ENCODE measurements around the gene MTHFR. TPM values are rescaled to one million over a fixed set of nuclear protein-coding genes. Genes with fewer than 3 reads are reported as not detected.

The MTHFR gene
- total RNA-seq, 1 donor = 32.6 TPM

DNA sequence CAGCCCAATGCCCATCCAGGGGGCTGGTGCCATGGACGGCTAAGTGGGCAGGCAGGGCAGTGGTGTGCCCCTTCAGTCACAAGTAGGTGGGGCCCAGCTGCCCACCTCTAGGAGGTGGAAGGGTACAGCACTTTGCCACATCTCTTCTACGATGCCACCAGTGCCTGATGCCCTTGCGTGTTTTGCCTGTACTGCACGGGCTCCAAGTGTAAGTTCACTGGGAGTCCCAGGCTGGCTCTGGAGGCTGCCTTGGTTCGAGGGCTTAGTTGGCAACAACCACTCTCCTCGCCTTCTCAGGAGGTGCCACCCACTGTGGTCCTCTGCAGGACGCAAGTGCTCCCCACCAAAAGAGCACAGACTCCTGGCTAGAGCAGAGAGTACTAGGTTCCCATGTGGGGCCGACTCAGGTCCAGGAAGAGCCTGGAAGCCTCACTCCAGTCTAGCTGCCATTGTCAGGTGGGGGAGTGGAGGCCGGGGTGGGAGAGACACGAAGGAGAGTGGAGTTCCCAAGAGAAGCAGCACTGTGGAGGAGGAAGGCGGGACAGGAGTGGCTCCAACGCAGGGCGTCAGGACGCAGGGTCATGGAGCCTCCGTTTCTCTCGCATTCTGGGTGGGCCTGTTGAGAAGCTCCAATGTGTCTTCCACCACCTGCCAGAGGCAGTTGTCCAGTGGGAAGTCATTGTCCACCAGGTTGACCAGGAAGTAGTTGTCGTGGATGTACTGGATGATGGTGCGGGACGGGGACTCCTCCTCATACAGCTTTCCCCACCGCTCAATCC is 15.5 kb downstream of the MTHFR start:
- Histone ChIP-seq H3K4me1 (ENCODE audit: insufficient read depth, low read length) (peaks cover 23% of the 10 kb centered on the region), H3K4me2 (ENCODE audit: insufficient read depth, low read length) (peak overlapping the region; percentile 33), H3K79me2 (ENCODE audit: insufficient read depth, low read length) (no peaks in the 10 kb centered on the region), H3K27ac (ENCODE audit: low read depth, low read length) (peak overlapping the region; percentile 71), H4K20me1 (ENCODE audit: insufficient read depth, low read length) (no peaks in the 10 kb centered on the region), H3K4me3 (ENCODE audit: insufficient read depth, low read length) (peak overlapping the region; percentile 8), H2AFZ (ENCODE audit: low read length) (peak overlapping the region; percentile 33), H3K36me3 (ENCODE audit: insufficient read depth, low read length) (peaks cover 29% of the 10 kb centered on the region), H3K27me3 (ENCODE audit: insufficient read depth, low read length) (no peaks in the 10 kb centered on the region), H3K9me3 (ENCODE audit: low read depth, low read length) (no peaks in the 10 kb centered on the region)
- TF ChIP-seq, protein P1, sequence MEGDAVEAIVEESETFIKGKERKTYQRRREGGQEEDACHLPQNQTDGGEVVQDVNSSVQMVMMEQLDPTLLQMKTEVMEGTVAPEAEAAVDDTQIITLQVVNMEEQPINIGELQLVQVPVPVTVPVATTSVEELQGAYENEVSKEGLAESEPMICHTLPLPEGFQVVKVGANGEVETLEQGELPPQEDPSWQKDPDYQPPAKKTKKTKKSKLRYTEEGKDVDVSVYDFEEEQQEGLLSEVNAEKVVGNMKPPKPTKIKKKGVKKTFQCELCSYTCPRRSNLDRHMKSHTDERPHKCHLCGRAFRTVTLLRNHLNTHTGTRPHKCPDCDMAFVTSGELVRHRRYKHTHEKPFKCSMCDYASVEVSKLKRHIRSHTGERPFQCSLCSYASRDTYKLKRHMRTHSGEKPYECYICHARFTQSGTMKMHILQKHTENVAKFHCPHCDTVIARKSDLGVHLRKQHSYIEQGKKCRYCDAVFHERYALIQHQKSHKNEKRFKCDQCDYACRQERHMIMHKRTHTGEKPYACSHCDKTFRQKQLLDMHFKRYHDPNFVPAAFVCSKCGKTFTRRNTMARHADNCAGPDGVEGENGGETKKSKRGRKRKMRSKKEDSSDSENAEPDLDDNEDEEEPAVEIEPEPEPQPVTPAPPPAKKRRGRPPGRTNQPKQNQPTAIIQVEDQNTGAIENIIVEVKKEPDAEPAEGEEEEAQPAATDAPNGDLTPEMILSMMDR (IDR thresholded peaks at IDR 0.05; ENCODE audit: extremely low read depth, low read depth, low read length) = no peak
- no peak for DNase-seq (ENCODE audit: insufficient read length, low spot score, missing footprints)

DNA sequence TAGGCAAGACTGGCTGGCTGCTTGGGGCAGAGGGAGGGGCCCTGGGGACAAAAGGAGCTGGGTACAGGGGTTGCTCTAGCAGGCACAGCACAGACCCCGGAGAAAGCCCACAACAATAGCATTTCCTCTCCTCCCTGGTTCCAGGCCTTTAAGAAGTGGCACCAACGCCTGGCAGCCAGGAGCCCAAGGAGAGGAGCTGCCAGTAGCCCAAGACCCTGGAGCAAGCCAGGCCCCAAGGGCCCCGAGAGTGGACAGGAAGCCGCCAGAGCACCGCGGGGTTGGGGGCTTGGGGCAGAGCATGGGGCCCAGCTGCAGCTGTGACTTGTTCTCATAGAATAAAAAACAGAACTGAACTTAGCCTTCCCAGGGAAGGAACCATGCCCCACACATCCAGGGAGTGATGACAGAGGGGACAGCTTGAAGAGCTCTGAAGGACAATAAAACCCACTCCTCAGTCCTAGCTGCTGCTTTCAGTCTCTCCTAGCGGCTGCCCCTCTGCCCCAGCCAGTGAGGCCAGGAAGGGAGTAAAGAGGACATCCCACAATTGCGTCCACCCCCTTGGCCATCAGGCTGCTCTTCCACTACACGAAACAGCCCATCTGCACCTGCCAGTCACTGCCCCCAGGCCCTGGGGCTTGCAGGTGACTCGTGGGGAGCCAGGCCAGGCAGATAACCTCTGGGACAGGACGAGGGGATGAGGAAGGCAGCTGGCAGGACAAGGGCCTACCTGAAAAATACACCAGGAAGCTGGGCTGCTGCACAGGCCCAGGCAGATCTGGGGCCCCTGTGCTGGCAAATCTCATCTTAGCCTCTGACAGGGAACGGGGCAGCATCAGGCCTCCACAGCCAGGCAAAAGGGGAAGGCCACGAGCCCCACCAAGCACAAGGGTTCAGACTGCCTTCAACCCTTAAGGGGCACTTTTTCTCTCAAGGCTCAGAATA is 16.4 kb downstream of the MTHFR start:
- no peak overlapping the region for H3K4me3 ChIP-seq (ENCODE audit: insufficient read depth, low read length)
- TF ChIP-seq, protein P1 (IDR thresholded peaks at IDR 0.05; ENCODE audit: extremely low read depth, low read depth, low read length) = no peak
- H3K27me3 ChIP-seq (ENCODE audit: insufficient read depth, low read length) = no peaks in the 10 kb centered on the region
- H3K4me1 ChIP-seq (ENCODE audit: insufficient read depth, low read length) = peaks cover 23% of the 10 kb centered on the region
- no peaks in the 10 kb centered on the region for H3K9me3 ChIP-seq (ENCODE audit: low read depth, low read length)
- peaks cover 20% of the 10 kb centered on the region for H3K36me3 ChIP-seq (ENCODE audit: insufficient read depth, low read length)
- DNase-seq (ENCODE audit: insufficient read length, low spot score, missing footprints) = no peak
- H3K27ac ChIP-seq (ENCODE audit: low read depth, low read length) = no peak overlapping the region
- H3K79me2 ChIP-seq (ENCODE audit: insufficient read depth, low read length) = no peaks in the 10 kb centered on the region
- no peak overlapping the region for H3K4me2 ChIP-seq (ENCODE audit: insufficient read depth, low read length)
- no peak overlapping the region for H2AFZ ChIP-seq (ENCODE audit: low read length)
- no peaks in the 10 kb centered on the region for H4K20me1 ChIP-seq (ENCODE audit: insufficient read depth, low read length)

DNA sequence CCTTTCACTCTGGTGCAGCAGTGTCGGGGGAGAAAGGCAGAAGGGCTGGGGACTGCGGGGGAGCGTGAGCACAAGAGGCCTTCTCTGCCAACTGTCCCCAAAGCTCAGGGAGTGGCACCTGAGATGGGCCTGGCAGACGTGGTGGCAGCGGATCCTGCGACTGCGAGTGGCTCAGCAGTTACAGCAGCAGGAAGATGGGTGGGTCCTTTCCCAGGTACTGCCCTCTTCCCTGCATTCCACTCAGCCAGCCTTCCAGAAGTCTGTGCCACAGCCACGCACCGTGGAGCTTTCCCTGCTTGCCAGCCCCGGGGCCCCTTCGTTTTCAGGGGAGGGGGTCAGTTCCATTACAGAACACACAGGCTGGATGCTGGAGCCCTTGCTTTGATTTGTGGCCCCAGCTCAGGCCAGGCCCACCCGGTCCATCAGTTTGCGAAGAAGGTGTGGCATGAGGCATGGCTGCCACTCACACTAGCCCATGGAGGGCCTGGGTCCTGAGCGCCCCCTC is 17.2 kb downstream of the MTHFR start:
- Histone ChIP-seq H3K27me3 (ENCODE audit: insufficient read depth, low read length) (no peaks in the 10 kb centered on the region), H3K4me1 (ENCODE audit: insufficient read depth, low read length) (peaks cover 23% of the 10 kb centered on the region), H3K4me2 (ENCODE audit: insufficient read depth, low read length) (no peak overlapping the region), H3K36me3 (ENCODE audit: insufficient read depth, low read length) (peaks cover 14% of the 10 kb centered on the region), H3K79me2 (ENCODE audit: insufficient read depth, low read length) (no peaks in the 10 kb centered on the region), H3K9me3 (ENCODE audit: low read depth, low read length) (no peaks in the 10 kb centered on the region), H2AFZ (ENCODE audit: low read length) (no peak overlapping the region), H4K20me1 (ENCODE audit: insufficient read depth, low read length) (no peaks in the 10 kb centered on the region), H3K27ac (ENCODE audit: low read depth, low read length) (no peak overlapping the region), H3K4me3 (ENCODE audit: insufficient read depth, low read length) (no peak overlapping the region)
- TF ChIP-seq, protein P1 (IDR thresholded peaks at IDR 0.05; ENCODE audit: extremely low read depth, low read depth, low read length) = no peak
- DNase-seq (ENCODE audit: insufficient read length, low spot score, missing footprints) = peak; percentile 50
